Measurements from ENCODE around the gene PIMREG.
A peak's percentile ranks its signal among the peaks of the same experiment; 100 is the strongest.

PIMREG gene

GRCh38 chr17:6437956-6438355 is 6.3 kb upstream of the PIMREG start:
- no peak for DNase-seq (ENCODE audit: low spot score)

- DNase-seq (ENCODE audit: low spot score), result no peak
These were observed 4.3 kb upstream of the PIMREG start for GRCh38 chr17:6439951-6440350.

- no peak for DNase-seq (ENCODE audit: low spot score)
These were observed 1.5 kb upstream of the PIMREG start for GRCh38 chr17:6442775-6443174.

GRCh38 chr17:6444571-6445335 is 498 bp downstream of the PIMREG start:
- DNase-seq (ENCODE audit: low spot score), result no peak

- DNase-seq (ENCODE audit: low spot score), result no peak
These were observed 2.4 kb downstream of the PIMREG start for GRCh38 chr17:6446516-6447100.

- no peak for DNase-seq (ENCODE audit: low spot score)
These were observed 4.2 kb downstream of the PIMREG start for GRCh38 chr17:6448473-6448872.

- no peak for DNase-seq (ENCODE audit: low spot score)
These were observed 5.1 kb downstream of the PIMREG start for GRCh38 chr17:6449307-6449706.

- no peak for DNase-seq (ENCODE audit: low spot score)
These were observed 6.9 kb downstream of the PIMREG start for GRCh38 chr17:6450926-6451832.

GRCh38 chr17:6452471-6453266 is 8.4 kb downstream of the PIMREG start:
- no peak for DNase-seq (ENCODE audit: low spot score)

- DNase-seq (ENCODE audit: low spot score), result no peak
These were observed 9.2 kb downstream of the PIMREG start for GRCh38 chr17:6453279-6454024.

- no peak for DNase-seq (ENCODE audit: low spot score)
These were observed 10.5 kb downstream of the PIMREG start for GRCh38 chr17:6454495-6455320.

- DNase-seq (ENCODE audit: low spot score), result no peak
These were observed 11.1 kb downstream of the PIMREG start for GRCh38 chr17:6455321-6455705.

- DNase-seq (ENCODE audit: low spot score), result no peak
These were observed 12.1 kb downstream of the PIMREG start for GRCh38 chr17:6456321-6456720.

GRCh38 chr17:6456914-6457687 is 12.8 kb downstream of the PIMREG start:
- DNase-seq (ENCODE audit: low spot score), result peak; percentile 56

- DNase-seq (ENCODE audit: low spot score), result peak; percentile 36
These were observed 13.6 kb downstream of the PIMREG start for GRCh38 chr17:6457688-6458459.

GRCh38 chr17:6458460-6458950 is 14.2 kb downstream of the PIMREG start:
- DNase-seq (ENCODE audit: low spot score), result no peak

GRCh38 chr17:6460531-6461161 is 16.4 kb downstream of the PIMREG start:
- no peak for DNase-seq (ENCODE audit: low spot score)

GRCh38 chr17:6461246-6461645 is 17.0 kb downstream of the PIMREG start:
- no peak for DNase-seq (ENCODE audit: low spot score)

Data from SW480 (cell line).